ENCODE results near the gene LRRC1.
"Not testable (repeated sequence)": the region's sequence is repeated elsewhere in the genome, so short reads cannot be mapped to it uniquely, and the experiment has no call there.

LRRC1 gene

DNA sequence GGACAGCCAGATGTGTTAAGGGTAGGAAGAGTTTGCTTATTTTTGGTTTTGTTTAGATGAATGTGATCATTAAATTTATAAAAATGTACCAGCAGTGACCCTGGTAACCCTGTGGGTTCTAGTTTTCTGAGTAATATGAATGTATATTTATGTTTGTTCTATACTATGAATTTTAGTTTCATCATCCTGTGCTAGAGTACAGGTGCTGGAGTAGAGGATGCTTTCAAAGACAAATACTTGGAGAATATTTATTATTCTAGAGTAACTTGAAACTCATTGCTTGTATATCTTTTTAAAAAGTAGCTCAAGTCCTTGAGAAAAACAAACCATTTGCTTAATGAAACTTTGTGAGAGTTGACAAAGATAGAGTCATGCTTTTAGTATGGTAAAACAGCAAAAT, 7.8 kb downstream of the LRRC1 start:
- H3K27me3 Mint-ChIP-seq = peaks cover 1% of the 10 kb centered on the region
- no peak overlapping the region for H3K27ac Mint-ChIP-seq
- H3K4me3 Mint-ChIP-seq = no peak overlapping the region
- H3K4me1 Mint-ChIP-seq = peaks cover 9% of the 10 kb centered on the region
- ATAC-seq (no peak), DNase-seq (no peak)
- no peaks in the 10 kb centered on the region for H3K9me3 Mint-ChIP-seq

DNA sequence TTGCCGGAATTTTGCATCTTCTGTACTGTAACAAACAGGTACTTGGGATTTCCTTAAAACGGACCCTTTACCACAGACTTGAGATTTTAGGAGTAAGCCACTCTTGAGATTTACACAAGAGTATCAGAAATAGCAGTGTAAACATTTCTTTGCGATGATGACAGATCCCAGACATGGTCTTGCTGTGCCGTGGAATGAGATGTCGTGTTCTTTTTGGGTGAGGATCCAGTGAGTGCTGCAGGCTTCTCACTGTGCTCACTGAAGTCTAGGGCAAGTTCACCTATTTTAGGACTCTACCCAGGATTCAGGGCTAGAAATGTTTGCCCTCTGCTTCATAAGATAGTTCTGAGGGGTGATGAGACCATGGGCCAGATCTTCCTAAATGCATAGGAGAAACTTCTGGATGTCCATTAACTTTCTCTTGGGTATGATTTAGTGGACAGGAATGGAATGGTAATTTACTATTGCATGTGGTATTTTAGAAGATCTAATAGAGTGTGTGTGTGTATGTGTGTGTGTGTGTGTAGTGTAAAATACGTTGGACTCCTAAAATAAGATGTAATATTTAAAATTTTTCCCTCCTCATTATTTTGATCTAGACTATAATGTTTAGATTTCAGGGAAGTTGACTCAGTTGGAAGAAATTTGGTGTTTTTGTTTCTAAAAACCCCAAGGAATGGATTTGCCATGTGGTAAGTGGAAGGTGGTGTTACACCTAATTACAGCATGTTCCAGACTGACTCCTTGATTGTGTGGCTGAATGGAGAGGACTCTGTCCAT, 8.5 kb downstream of the LRRC1 start:
- Mint-ChIP-seq H3K27ac (no peak overlapping the region), H3K4me1 (peaks cover 9% of the 10 kb centered on the region), H3K4me3 (no peak overlapping the region), H3K9me3 (no peaks in the 10 kb centered on the region), H3K27me3 (no peaks in the 10 kb centered on the region)
- ATAC-seq (no peak), DNase-seq (no peak)

DNA sequence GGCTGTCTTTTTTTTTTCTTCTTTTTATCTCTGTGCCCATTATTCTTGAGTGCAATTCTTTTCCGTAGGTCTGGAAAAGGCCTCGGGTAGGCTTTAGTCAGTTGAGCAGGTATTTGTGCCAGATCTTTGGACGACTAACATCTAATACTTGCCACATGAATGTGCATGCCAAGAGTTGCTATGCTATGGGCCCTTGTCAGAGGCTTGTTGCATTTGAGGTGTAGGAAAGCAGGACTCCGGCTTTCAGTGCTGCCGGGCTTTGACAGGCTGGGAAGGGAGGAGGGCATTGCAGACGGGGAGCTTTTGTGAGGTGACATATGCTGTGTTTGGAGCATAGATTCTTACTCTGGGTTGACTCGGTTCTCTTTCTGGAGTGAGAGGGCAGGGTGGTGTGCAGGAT, 10.2 kb downstream of the LRRC1 start:
- no peaks in the 10 kb centered on the region for H3K9me3 Mint-ChIP-seq

DNA sequence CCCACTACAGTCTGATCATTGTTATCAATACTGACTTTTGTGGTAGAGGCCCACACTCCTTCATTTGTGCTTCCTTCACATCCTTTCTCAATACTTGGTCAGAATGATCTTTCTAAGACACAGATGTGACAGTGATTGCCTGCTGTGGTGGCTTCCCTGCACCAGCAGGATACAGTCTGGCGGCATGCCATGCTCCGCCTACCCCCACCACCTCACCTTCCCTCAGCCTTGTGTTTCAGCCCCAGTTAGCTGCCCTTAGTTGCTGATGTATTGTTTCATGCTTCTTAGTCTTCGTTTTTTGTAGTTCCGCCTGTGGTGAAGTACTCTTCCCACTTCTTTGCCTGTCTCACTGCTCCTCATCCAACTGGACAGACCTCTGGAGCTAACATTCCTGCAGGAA, 10.9 kb downstream of the LRRC1 start:
- H3K27ac Mint-ChIP-seq = no peak overlapping the region
- H3K4me1 Mint-ChIP-seq = peaks cover 9% of the 10 kb centered on the region
- no peaks in the 10 kb centered on the region for H3K27me3 Mint-ChIP-seq
- no peak for ATAC-seq
- no peak for DNase-seq
- H3K9me3 Mint-ChIP-seq = no peaks in the 10 kb centered on the region
- H3K4me3 Mint-ChIP-seq = no peak overlapping the region

More for the DNA sequence above, 10.2 kb downstream of the LRRC1 start:
- ATAC-seq = no peak
- Mint-ChIP-seq H3K4me1 (peaks cover 9% of the 10 kb centered on the region), H3K27me3 (no peaks in the 10 kb centered on the region), H3K4me3 (no peak overlapping the region), H3K27ac (no peak overlapping the region)
- DNase-seq = no peak

DNA sequence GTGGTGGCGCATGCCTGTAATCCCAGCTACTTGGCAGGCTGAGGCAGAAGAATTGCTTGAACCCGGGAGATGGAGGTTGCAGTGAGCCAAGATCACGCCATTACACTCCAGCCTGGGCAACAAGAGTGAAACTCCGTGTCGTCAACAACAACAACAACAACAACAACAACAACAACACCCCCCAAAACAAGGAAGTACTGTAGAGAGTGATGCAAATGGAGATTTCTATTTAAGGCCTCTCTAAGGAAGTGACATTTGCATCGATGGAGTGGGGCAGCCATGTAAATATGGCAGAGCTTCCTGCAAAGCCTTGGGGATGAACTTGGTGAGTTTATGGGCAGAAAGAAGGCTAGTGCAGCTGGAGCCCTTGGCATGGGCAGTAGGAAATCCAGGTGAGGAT, 12.8 kb downstream of the LRRC1 start:
- not testable (repeated sequence) for ATAC-seq, H3K27me3 Mint-ChIP-seq, H3K4me1 Mint-ChIP-seq, H3K4me3 Mint-ChIP-seq, DNase-seq, H3K9me3 Mint-ChIP-seq, H3K27ac Mint-ChIP-seq

DNA sequence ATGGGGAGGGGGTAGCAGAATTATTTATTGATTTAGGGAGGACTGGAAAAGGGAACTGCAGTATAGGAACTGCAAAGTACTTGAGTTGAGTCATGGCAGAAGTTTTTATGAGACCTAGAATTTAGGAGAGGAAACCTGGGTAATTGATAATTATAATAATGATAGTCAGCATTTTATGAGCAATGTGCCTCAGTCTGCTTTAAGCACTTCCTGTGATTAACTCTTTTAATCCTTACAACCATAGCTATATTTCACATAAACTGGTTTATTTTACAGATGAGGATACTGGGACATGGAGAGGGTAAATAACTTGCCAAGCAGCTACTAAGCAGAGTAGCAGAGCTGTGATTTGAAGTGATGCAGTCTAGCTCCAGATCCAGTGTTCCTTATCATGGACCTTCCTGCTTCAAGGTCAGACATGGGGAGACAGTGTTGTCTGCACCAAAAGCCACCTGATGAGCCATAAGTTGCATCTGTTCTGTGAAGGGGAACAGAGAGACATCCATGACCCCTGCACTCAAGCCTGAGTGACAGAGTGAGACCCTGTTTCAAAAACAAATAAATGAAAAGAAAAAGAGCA, 13.6 kb downstream of the LRRC1 start:
- no peak overlapping the region for H3K4me3 Mint-ChIP-seq

DNA sequence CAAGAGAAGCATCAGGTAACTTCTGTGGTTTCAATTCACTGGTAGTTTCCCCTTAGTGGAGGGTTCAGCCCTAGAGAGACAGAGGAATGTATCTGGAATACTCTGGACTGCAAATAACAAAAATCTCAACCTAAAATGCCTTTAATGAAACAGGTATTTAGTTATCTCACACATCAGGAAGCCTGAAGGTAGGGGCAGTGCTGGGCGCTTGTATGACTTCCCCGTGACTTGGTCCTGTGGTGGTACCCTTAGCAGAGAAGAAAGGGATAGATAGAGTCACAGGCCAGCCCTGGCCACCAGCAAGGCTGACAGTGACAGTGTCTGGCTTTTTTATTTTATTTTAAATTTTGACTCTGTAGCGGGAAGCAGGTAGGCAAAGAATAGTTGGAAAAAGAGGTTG, 14.9 kb downstream of the LRRC1 start:
- no peaks in the 10 kb centered on the region for H3K9me3 Mint-ChIP-seq
- no peak overlapping the region for H3K4me3 Mint-ChIP-seq
- no peak overlapping the region for H3K27ac Mint-ChIP-seq
- peaks cover 9% of the 10 kb centered on the region for H3K4me1 Mint-ChIP-seq
- no peaks in the 10 kb centered on the region for H3K27me3 Mint-ChIP-seq
- ATAC-seq (no peak), DNase-seq (no peak)

More for the DNA sequence above, 13.6 kb downstream of the LRRC1 start:
- Mint-ChIP-seq H3K4me1 (peaks cover 9% of the 10 kb centered on the region), H3K9me3 (no peaks in the 10 kb centered on the region), H3K27me3 (no peaks in the 10 kb centered on the region), H3K27ac (no peak overlapping the region)
- ATAC-seq (no peak), DNase-seq (no peak)

DNA sequence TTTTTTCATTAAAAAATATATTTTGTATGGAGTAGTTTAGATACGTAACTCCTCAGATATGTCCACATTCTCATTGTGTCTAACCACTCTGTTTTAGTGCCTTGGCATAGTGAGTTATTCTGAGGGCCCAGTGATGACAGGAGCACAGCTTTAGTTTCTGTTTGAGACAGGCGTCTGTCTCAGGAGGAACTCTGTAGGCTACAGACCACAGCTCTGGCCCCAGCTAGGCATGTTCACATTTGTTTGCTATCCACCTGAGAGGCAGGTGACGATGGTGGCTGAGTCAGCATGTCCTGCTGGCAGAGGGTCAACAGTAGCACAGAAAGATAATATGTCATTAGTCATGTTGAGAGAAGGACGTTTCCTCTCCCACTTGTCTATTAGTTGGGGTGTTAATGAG, 16.3 kb downstream of the LRRC1 start:
- Mint-ChIP-seq H3K4me1 (peaks cover 2% of the 10 kb centered on the region), H3K27me3 (no peaks in the 10 kb centered on the region), H3K9me3 (no peaks in the 10 kb centered on the region), H3K27ac (no peak overlapping the region), H3K4me3 (no peak overlapping the region)
- ATAC-seq = no peak
- DNase-seq = no peak

DNA sequence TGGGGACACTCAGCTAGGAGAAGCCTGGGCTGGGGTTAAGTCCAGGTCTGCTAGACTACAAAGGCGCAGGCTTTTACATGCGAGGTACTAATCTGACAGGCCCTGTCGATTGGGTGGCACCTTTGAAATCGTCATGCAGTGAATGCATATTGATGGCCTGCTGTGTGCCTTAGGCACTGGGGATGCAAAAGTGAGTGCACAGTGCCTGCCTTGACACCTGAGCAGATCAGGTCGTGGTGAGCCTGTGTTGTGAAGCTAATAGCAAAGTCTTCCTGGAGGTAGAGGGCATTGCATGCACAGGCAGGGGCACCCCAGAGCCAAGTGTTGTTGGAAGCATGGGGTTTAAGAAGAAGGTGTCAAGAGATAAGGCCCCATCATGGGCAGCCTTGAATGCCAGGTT, 16.9 kb downstream of the LRRC1 start:
- no peaks in the 10 kb centered on the region for H3K27me3 Mint-ChIP-seq
- no peak overlapping the region for H3K27ac Mint-ChIP-seq
- DNase-seq = no peak
- H3K4me3 Mint-ChIP-seq = no peak overlapping the region
- no peaks in the 10 kb centered on the region for H3K4me1 Mint-ChIP-seq
- no peaks in the 10 kb centered on the region for H3K9me3 Mint-ChIP-seq
- no peak for ATAC-seq

DNA sequence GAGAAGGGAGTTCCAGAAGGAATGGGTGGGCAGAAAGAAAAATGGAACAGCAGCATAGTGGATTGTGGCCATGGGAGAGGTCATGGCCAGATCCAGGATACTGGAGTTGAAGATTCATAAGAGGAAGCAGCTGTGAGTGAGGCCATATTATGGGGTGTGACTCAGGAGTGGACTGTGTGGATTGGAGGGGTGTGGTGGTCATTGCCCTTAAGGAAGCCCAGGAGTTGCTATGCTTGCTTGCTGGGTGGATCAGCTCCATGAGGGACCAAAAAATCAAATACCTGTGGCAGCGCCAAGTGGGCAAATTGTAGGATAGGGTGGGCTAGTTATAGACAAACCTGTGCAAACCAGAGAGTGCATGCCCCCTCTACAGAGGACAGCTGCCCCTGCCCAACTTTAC, 18.3 kb downstream of the LRRC1 start:
- H3K27ac Mint-ChIP-seq = no peak overlapping the region
- DNase-seq (no peak), ATAC-seq (no peak)
- no peaks in the 10 kb centered on the region for H3K9me3 Mint-ChIP-seq
- no peaks in the 10 kb centered on the region for H3K27me3 Mint-ChIP-seq
- H3K4me3 Mint-ChIP-seq = no peak overlapping the region
- no peaks in the 10 kb centered on the region for H3K4me1 Mint-ChIP-seq

DNA sequence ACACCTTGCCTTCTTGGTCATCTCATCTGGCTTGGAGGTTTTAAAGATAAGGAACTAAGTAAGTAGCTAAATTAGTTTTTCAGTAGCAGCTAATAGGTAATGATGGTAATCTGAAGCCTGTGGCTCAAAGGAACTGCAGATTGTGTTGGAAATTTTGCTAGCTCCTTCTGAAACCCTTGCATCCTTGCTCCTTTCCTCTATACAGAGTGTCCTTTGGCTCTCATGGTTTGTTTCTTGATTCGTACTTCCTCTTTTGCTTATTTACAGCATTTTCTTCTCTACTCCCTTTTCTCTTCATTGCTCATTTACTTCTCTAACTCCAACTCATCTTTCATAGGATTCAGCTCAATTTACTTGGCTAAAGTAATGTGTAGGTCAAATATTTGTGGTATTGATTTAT, 19.0 kb downstream of the LRRC1 start:
- Mint-ChIP-seq H3K9me3 (no peaks in the 10 kb centered on the region), H3K27ac (no peak overlapping the region), H3K27me3 (no peaks in the 10 kb centered on the region), H3K4me3 (no peak overlapping the region), H3K4me1 (peaks cover 3% of the 10 kb centered on the region)
- DNase-seq (no peak), ATAC-seq (no peak)

DNA sequence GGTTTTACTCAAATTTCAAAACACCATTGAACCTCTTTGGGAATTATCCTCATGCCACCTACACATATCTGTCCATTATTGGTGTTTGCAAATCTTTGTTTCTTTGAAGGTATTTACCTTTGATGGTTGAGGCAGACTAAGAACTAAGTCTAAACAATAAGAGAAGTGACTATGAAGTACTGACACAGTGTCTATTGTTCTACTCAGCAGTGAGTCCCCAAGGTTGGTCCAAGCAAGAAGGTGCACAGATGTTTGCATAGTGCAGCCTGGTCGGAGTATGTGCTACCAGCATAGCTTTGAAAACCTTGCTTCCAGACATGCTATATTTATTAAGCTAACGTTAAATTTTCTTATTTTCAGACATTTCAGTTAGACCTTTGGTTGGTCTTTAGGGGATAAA, 19.5 kb downstream of the LRRC1 start:
- no peaks in the 10 kb centered on the region for H3K9me3 Mint-ChIP-seq
- H3K4me3 Mint-ChIP-seq = no peak overlapping the region
- no peaks in the 10 kb centered on the region for H3K27me3 Mint-ChIP-seq
- ATAC-seq (no peak), DNase-seq (no peak)
- peaks cover 7% of the 10 kb centered on the region for H3K4me1 Mint-ChIP-seq
- H3K27ac Mint-ChIP-seq = no peak overlapping the region

DNA sequence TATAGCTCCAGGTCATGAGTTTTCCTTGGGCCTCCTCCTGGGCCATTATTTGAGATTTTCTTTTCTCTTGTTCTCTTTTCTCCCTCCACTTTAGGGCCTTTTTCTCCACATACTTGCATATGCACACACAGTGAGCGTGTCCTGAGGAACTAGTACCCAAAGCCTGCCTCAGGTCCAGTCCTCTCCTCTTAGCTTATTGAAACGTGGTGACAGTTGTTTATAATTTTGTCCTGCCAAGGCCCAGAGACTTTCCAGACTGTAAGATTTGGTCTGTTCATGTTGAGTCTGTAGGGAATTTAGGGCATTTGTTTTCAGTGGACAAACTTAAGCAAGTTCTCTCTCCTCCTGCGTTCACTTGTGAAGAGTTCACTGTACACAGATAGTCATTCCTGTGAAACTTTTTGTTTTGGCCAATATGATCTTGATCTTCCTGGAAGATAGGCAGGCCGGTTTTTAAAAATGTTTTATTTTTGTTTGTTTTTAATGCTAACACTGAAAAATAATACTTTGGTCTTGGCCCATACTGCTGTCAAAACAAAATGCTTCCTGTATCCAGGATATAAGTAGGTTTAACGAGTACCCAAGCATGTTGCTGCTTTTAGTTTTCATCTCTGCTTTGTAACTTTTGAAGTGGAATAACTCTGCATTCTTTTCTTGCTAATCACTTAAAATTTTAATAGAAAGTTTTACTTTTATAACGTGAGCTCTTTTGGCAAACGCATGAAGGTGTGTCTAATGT, 20.7 kb downstream of the LRRC1 start:
- H3K27ac Mint-ChIP-seq = no peak overlapping the region
- peaks cover 7% of the 10 kb centered on the region for H3K4me1 Mint-ChIP-seq
- no peak for ATAC-seq
- H3K27me3 Mint-ChIP-seq = no peaks in the 10 kb centered on the region
- no peak overlapping the region for H3K4me3 Mint-ChIP-seq
- DNase-seq = no peak
- H3K9me3 Mint-ChIP-seq = no peaks in the 10 kb centered on the region

DNA sequence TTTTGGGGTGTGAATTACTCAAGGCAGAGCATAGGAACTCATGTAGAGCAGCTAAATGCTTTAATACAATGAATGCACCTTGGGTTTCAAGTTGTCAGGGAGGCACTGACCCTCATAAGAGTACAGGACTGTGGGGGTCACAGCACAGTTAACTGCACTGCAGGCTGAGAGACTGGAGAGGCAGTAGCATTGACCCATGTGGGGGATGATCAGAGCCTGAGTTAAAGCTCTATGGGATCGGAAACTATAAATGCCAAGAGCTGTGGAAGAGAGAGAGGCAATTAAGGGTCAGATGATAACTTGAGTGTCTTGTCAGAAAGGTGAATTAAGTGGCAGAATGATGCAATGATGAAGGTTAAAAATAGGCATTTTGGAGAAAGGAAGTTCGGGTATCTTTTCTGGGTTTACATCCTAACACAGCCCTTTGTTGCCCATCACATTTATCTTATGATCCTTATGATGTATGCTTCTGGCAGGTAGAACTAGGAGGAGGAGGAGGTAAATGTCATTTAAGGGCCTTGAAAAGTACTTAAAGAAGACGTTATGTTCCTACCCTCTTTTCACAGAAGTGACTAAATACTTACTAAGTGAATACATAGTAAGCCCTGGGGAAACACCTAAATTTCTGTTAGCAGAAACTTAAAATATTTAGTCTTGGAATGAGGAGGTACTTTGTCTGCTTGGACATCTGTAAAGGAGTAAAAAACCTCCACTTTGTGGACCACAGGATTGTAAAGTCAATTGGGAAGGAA, 24.2 kb downstream of the LRRC1 start:
- no peaks in the 10 kb centered on the region for H3K27me3 Mint-ChIP-seq
- peak overlapping the region in 1 of 2 donors; percentile 9 for H3K27ac Mint-ChIP-seq
- no peaks in the 10 kb centered on the region for H3K9me3 Mint-ChIP-seq
- ATAC-seq (no peak), DNase-seq (no peak)
- H3K4me1 Mint-ChIP-seq = peaks cover 7% of the 10 kb centered on the region
- no peak overlapping the region for H3K4me3 Mint-ChIP-seq

DNA sequence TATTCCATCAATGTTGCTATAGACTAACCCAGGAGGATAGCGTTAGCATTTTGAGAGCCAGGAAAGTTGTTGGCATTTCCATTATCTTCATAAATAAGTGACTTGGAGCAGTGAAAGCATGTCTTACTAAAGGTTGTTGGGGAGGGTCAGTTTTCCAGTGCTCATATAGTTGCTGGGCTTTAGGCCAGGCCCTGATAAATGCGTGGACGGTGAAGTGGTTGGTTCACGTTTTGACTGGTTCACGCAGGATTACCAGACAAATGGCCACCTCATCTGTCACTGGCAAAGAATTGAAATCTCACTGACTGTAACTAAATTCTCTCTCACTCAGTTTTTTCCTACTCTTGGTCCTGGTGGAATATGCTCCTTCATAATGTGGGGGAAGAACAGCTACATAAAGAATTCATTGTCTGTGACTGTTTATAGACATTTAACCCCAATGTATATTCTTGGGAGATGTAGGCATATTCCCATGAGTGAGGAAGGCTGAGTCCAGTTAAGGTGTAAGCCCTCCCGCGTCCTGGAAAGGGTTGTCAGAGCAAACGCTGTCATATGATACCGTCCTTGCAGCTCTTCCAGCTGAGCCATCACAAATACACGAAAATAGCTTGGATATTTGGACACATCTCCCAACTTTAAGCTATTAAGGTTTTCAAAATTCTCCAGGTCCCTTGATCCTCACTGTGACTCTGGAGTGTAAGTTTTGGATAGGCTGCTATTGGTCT, 27.8 kb downstream of the LRRC1 start:
- Mint-ChIP-seq H3K27ac (no peak overlapping the region), H3K4me3 (no peak overlapping the region), H3K4me1 (peaks cover 18% of the 10 kb centered on the region)

More for the DNA sequence above, 27.8 kb downstream of the LRRC1 start:
- Mint-ChIP-seq H3K9me3 (no peaks in the 10 kb centered on the region), H3K27me3 (no peaks in the 10 kb centered on the region)
- ATAC-seq = no peak
- no peak for DNase-seq

Measured in stimulated activated naive CD8-positive, alpha-beta T cell treated with anti-CD3 and anti-CD28 coated beads, Interleukin-15, amount 100 ng/mL, for 72 hours (primary cell).